Loucy (cell line): ENCODE results near the gene VPS13D.

Source experiments
- H2AFZ ChIP-seq: fragments of 200-600 bp; sonication (generic); 2 replicates; pipeline ENCODE4 v1.6.0; 2016; ENCODE audit warnings: antibody characterized with exemption, mild to moderate bottlenecking, low read length, moderate library complexity
- H3F3A ChIP-seq: fragments of 200-600 bp; 2 replicates; pipeline ENCODE4 v1.6.0; 2016; ENCODE audit warnings: antibody characterized with exemption, low read depth, mild to moderate bottlenecking
- H3K27me3 ChIP-seq: fragments of 200-600 bp; sonication (generic); 2 replicates; pipeline ENCODE4 v1.6.1; 2014; ENCODE audit warnings: low read length, mild to moderate bottlenecking; ENCODE audit not compliant: insufficient read depth, poor library complexity, severe bottlenecking
- H3K36me3 ChIP-seq: fragments of 200-600 bp; sonication (generic); 2 replicates; pipeline ENCODE4 v1.6.1; 2016; ENCODE audit warnings: low read length; ENCODE audit not compliant: insufficient read depth
- H3K4me1 ChIP-seq: fragments of 200-600 bp; sonication (generic); 2 replicates; pipeline ENCODE4 v1.5.1; 2014; ENCODE audit warnings: low read length, mild to moderate bottlenecking; ENCODE audit not compliant: insufficient read depth, poor library complexity, severe bottlenecking
- H3K4me2 ChIP-seq: fragments of 200-600 bp; sonication (generic); 2 replicates; pipeline ENCODE4 v1.6.0; 2014; ENCODE audit warnings: antibody characterized with exemption, low read length, low read depth, mild to moderate bottlenecking; ENCODE audit not compliant: poor library complexity, severe bottlenecking
- H3K4me3 ChIP-seq: fragments of 200-600 bp; sonication (generic); 2 replicates; pipeline ENCODE4 v1.5.1; 2014; ENCODE audit warnings: low read length, mild to moderate bottlenecking, mixed read lengths; ENCODE audit not compliant: poor library complexity, severe bottlenecking
- H3K79me2 ChIP-seq: fragments of 200-600 bp; sonication (generic); 2 replicates; pipeline ENCODE4 v1.6.1; 2014; ENCODE audit warnings: low read length; ENCODE audit not compliant: insufficient read depth
- H3K9ac ChIP-seq: fragments of 200-600 bp; sonication (generic); 2 replicates; pipeline ENCODE4 v1.6.0; 2014; ENCODE audit warnings: mild to moderate bottlenecking, low read depth, low read length, moderate library complexity; ENCODE audit not compliant: poor library complexity, severe bottlenecking
- H3K9me2 ChIP-seq: fragments of 200-600 bp; sonication (generic); replicated peaks from 2 replicates; pipeline ENCODE4 v1.6.1; 2016; ENCODE audit warnings: low read depth, low read length, mixed read lengths
- H3K9me3 ChIP-seq: fragments of 200-600 bp; sonication (generic); 2 replicates; pipeline ENCODE4 v1.6.1; 2014; ENCODE audit warnings: mild to moderate bottlenecking, antibody characterized with exemption, low read length, low read depth; ENCODE audit not compliant: insufficient read depth
- H4K20me1 ChIP-seq: fragments of 200-600 bp; sonication (generic); 2 replicates; pipeline ENCODE4 v1.6.0; 2014; ENCODE audit warnings: antibody characterized with exemption, low read length, mild to moderate bottlenecking; ENCODE audit not compliant: insufficient read depth, poor library complexity, severe bottlenecking
- EZH2phosphoT487 ChIP-seq: fragments of 200-600 bp; IDR thresholded peaks from 2 replicates; pipeline ENCODE4 v1.6.1; 2018; ENCODE audit warnings: antibody characterized with exemption, mild to moderate bottlenecking, moderate library complexity, borderline replicate concordance
- TF ChIP-seq, protein P1 (sequence below): fragments of 200-600 bp; sonication (generic); conservative IDR thresholded peaks from 2 replicates; pipeline ENCODE4 v1.5.1; 2014; ENCODE audit warnings: mild to moderate bottlenecking, antibody characterized with exemption, low read length

VPS13D gene

DNA sequence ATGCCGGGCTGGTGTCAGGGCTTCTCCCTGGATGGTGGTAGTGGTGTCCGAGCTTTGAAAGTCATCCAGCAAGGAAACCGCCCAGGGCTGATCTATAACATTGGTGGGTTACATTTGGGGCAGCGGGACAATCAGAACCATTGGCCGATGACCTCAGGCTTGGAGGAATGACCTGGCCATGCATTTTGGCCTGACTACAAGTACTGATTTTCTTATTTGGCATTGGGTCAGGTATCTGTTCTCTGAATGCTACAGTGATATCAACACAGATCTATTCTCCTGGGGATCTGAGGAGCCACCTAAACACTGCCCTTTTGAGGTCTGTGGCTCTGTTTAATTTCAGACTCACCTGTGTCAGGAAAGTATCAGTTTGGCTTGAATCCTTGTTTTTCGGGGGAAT, 128.7 kb downstream of the VPS13D start:
- Histone ChIP-seq H3K79me2 (no peaks in the 10 kb centered on the region), H3F3A (no peaks in the 10 kb centered on the region), H3K4me2 (no peak overlapping the region), H2AFZ (no peak overlapping the region), H3K4me1 (no peaks in the 10 kb centered on the region), H3K9me3 (no peaks in the 10 kb centered on the region), H3K9ac (no peak overlapping the region), H3K4me3 (no peak overlapping the region), H3K27me3 (no peaks in the 10 kb centered on the region), H3K36me3 (peaks cover 29% of the 10 kb centered on the region; the same call in 1 of the 2 replicates), H4K20me1 (no peaks in the 10 kb centered on the region), H3K9me2 (no peaks in the 10 kb centered on the region)
- TF ChIP-seq, protein P1, sequence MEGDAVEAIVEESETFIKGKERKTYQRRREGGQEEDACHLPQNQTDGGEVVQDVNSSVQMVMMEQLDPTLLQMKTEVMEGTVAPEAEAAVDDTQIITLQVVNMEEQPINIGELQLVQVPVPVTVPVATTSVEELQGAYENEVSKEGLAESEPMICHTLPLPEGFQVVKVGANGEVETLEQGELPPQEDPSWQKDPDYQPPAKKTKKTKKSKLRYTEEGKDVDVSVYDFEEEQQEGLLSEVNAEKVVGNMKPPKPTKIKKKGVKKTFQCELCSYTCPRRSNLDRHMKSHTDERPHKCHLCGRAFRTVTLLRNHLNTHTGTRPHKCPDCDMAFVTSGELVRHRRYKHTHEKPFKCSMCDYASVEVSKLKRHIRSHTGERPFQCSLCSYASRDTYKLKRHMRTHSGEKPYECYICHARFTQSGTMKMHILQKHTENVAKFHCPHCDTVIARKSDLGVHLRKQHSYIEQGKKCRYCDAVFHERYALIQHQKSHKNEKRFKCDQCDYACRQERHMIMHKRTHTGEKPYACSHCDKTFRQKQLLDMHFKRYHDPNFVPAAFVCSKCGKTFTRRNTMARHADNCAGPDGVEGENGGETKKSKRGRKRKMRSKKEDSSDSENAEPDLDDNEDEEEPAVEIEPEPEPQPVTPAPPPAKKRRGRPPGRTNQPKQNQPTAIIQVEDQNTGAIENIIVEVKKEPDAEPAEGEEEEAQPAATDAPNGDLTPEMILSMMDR: no peak
- TF ChIP-seq EZH2phosphoT487: no peak

DNA sequence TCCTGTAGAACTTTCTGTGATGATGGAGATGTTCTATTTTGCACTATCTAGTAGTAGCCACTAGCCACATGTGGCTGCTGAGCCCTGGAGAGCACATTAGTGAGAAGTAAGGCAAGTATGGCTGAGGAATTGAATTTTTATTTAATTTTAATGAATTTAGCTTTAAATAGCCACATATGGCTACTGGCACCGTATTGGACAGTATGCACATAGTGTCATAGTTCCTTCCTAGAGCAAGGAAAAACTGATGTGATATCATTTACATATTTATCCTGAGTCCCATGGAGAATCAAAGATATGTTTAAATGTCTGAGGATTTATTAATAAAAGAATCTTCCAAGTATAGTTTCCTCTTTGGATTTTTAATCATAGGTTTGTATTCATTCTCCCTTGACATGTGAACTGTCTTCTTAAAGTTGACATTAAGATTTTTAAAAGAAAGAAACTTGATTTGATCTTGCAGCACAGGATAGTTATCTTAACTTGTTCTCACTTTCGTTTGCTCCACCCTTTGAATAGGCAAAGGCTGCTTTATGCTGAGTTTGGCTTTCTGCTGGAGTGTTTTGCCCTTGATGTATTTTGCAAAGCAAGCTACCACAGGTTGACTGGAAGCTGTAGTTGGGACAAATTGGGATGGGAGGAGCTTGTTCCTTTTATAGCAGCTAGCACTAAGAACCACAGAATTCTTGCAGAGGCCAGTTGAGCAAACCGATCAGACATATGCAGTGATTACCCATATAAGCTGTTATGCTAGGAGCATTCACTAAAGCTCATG, 129.7 kb downstream of the VPS13D start:
- H3K4me2 ChIP-seq: no peak overlapping the region
- TF ChIP-seq, protein P1: no peak
- H3K36me3 ChIP-seq: peaks cover 29% of the 10 kb centered on the region; the same call in 1 of the 2 replicates

DNA sequence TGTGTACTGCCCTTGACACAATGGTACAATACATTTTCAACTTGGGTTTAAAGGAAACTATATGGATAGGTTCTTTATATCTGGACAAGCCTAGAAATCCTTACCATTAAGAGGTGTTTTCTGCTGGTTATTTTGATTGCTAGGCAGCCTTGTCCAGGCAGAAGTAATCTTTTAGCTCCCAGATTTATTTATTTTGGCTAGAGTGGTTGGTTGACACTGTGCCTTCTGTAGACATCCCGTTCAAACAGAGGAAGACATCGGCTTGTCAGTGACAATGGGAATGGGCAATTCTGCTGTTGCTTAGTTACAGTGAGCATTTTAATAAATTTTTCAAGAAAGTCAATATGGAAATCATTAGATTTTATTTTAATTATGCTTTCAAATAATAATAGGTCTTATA, 138.8 kb downstream of the VPS13D start:
- Histone ChIP-seq H3F3A (no peaks in the 10 kb centered on the region), H3K4me2 (no peak overlapping the region), H3K4me1 (no peaks in the 10 kb centered on the region), H3K9ac (no peak overlapping the region), H3K9me3 (no peaks in the 10 kb centered on the region), H3K79me2 (no peaks in the 10 kb centered on the region), H3K9me2 (no peaks in the 10 kb centered on the region), H3K4me3 (no peak overlapping the region), H2AFZ (no peak overlapping the region), H4K20me1 (no peaks in the 10 kb centered on the region), H3K27me3 (no peaks in the 10 kb centered on the region), H3K36me3 (peaks cover 20% of the 10 kb centered on the region; the same call in 1 of the 2 replicates)
- TF ChIP-seq, protein P1: no peak
- no peak for TF ChIP-seq EZH2phosphoT487

More for the DNA sequence above, 129.7 kb downstream of the VPS13D start:
- no peak overlapping the region for H2AFZ ChIP-seq
- no peak overlapping the region for H3K9ac ChIP-seq
- no peaks in the 10 kb centered on the region for H3K9me2 ChIP-seq
- H3K4me1 ChIP-seq: no peaks in the 10 kb centered on the region
- no peaks in the 10 kb centered on the region for H3K27me3 ChIP-seq
- no peaks in the 10 kb centered on the region for H3F3A ChIP-seq
- no peaks in the 10 kb centered on the region for H3K79me2 ChIP-seq
- no peaks in the 10 kb centered on the region for H4K20me1 ChIP-seq
- no peaks in the 10 kb centered on the region for H3K9me3 ChIP-seq
- no peak overlapping the region for H3K4me3 ChIP-seq
